ENCODE results near the gene STPG3.
"Not testable (repeated sequence)": the region's sequence is repeated elsewhere in the genome, so short reads cannot be mapped to it uniquely, and the experiment has no call there.

Gene STPG3

GRCh38 chr9:137233143-137233980 is 17.7 kb upstream of the STPG3 start:
- no peak for DNase-seq (ENCODE audit: low read depth in 3 of 3, low spot score in 1 of 3)

- DNase-seq (ENCODE audit: low read depth in 3 of 3, low spot score in 1 of 3), result no peak
Measured at GRCh38 chr9:137234055-137234697, 16.9 kb upstream of the STPG3 start.

- DNase-seq (ENCODE audit: low read depth in 3 of 3, low spot score in 1 of 3), result no peak
Measured at GRCh38 chr9:137234758-137235423, 16.2 kb upstream of the STPG3 start.

GRCh38 chr9:137235424-137236237 is 15.5 kb upstream of the STPG3 start:
- DNase-seq (ENCODE audit: low read depth in 3 of 3, low spot score in 1 of 3), result no peak

- DNase-seq (ENCODE audit: low read depth in 3 of 3, low spot score in 1 of 3), result peak; percentile 71 to 90 (median 83)
Measured at GRCh38 chr9:137236238-137236935, 14.7 kb upstream of the STPG3 start.

- no peak for DNase-seq (ENCODE audit: low read depth in 3 of 3, low spot score in 1 of 3)
Measured at GRCh38 chr9:137236936-137237421, 14.1 kb upstream of the STPG3 start.

GRCh38 chr9:137237759-137238726 is 13.0 kb upstream of the STPG3 start:
- DNase-seq (ENCODE audit: low read depth in 3 of 3, low spot score in 1 of 3), result no peak

GRCh38 chr9:137239541-137240200 is 11.4 kb upstream of the STPG3 start:
- not testable (repeated sequence) for DNase-seq (ENCODE audit: low read depth in 3 of 3, low spot score in 1 of 3)

- DNase-seq (ENCODE audit: low read depth in 3 of 3, low spot score in 1 of 3), result peak in 1 of 3 donors; percentile 52
Measured at GRCh38 chr9:137240318-137240840, 10.7 kb upstream of the STPG3 start.

GRCh38 chr9:137240841-137241489 is 10.1 kb upstream of the STPG3 start, which contains the start of gene TUBB4B:
Gene TUBB4B, plus strand, starts transcription at chr9:137241287. Its CDS starts 74 bp downstream, at chr9:137241361.
- peak; percentile 87 to 99 (median 97) for DNase-seq (ENCODE audit: low read depth in 3 of 3, low spot score in 1 of 3)

GRCh38 chr9:137241490-137242268 is 9.4 kb upstream of the STPG3 start:
- DNase-seq (ENCODE audit: low read depth in 3 of 3, low spot score in 1 of 3), result peak; percentile 36 to 61 (median 53)

- DNase-seq (ENCODE audit: low read depth in 3 of 3, low spot score in 1 of 3), result no peak
Measured at GRCh38 chr9:137242269-137243203, 8.6 kb upstream of the STPG3 start.

- not testable (repeated sequence) for DNase-seq (ENCODE audit: low read depth in 3 of 3, low spot score in 1 of 3)
Measured at GRCh38 chr9:137243266-137243625, 7.8 kb upstream of the STPG3 start.

GRCh38 chr9:137243626-137244485 is 7.2 kb upstream of the STPG3 start:
- no peak for DNase-seq (ENCODE audit: low read depth in 3 of 3, low spot score in 1 of 3)
